ENCODE measurements around the gene PLEK. TPM values are rescaled to one million over a fixed set of nuclear protein-coding genes. Genes with fewer than 3 reads are reported as not detected.
A peak's percentile ranks its signal among the peaks of the same experiment; 100 is the strongest.

The PLEK gene
- total and polyA plus RNA-seq, 9 of the 15 experiments (the other 6 are each of a cell fraction or from before 2014, with no cell fraction given): 0.14 to 1.2 (median 0.36) TPM

GRCh38 chr2:68371581-68371980, 6.5 kb downstream of the PLEK start (continued):
- TF ChIP-seq GTF2F1 (IDR thresholded peaks at IDR 0.05; ENCODE audit: low read depth, low read length) (no peak), RFX7 (CRISPR knock-in tag; IDR thresholded peaks at IDR 0.05) (no peak), ZNF347 (CRISPR knock-in tag; IDR thresholded peaks at IDR 0.05; ENCODE audit: low read depth) (no peak), SMARCE1 (IDR thresholded peaks at IDR 0.05) (0 out of 2 replicates have a peak, but pooled peaks have one; percentile 15), ARHGAP35 (IDR thresholded peaks at IDR 0.05; ENCODE audit: partially characterized antibody) (no peak), ZNF592 (IDR thresholded peaks at IDR 0.05) (0 out of 2 replicates have a peak, but pooled peaks have one; percentile 40), PHB2 (IDR thresholded peaks at IDR 0.05; ENCODE audit: low read depth) (no peak), EP400 (IDR thresholded peaks at IDR 0.05) (no peak), BDP1 (IDR thresholded peaks at IDR 0.05; ENCODE audit: insufficient read depth, insufficient read length) (no peak), ZNF384 (IDR thresholded peaks at IDR 0.05; ENCODE audit: low read depth, low read length) (peak; percentile 62), EGR1 (conservative IDR thresholded peaks at IDR 0.05) (no peak), FIP1L1 (IDR thresholded peaks at IDR 0.05; ENCODE audit: low read depth, low read length, poor library complexity, severe bottlenecking) (no peak), CREB3 (tag; conservative IDR thresholded peaks at IDR 0.05; ENCODE audit: low read depth) (no peak), MAFK (IDR thresholded peaks at IDR 0.05; ENCODE audit: low read length) (peak; percentile 82; the same call in 1 of the 2 replicates), TGIF2 (CRISPR knock-in tag; IDR thresholded peaks at IDR 0.05) (no peak), ZNF75A (CRISPR knock-in tag; IDR thresholded peaks at IDR 0.05) (peak; percentile 100)
